Lower leg skin (tissue), 4 donors: ENCODE measurements around the gene ITGA3. TPM values are rescaled to one million over a fixed set of nuclear protein-coding genes. Genes with fewer than 3 reads are reported as not detected.

Experiments used
- DNase-seq, 2 donors: peaks; one replicate each; pipeline ENCODE4 v3.0.0-alpha.2; 2019; ENCODE audit warnings: low spot score in 2 of 2
- H3K4me3 ChIP-seq: fragments of 200-600 bp; sonication (generic); 2 replicates; pipeline ENCODE4 v1.5.1; 2017; ENCODE audit warnings: mild to moderate bottlenecking, low read depth; ENCODE audit not compliant: poor library complexity, severe bottlenecking
- POLR2A ChIP-seq, 2 donors: fragments of 450-650 bp; IDR thresholded peaks; one replicate each; pipeline ENCODE4 v1.6.1; 2016 to 2017; ENCODE audit warnings: antibody characterized with exemption in 2 of 2, mild to moderate bottlenecking in 1 of 2, moderate library complexity in 1 of 2
- WGBS, 2 donors: methylation state at CpG; one replicate each; pipeline ENCODE4 v1.1.5; 2018; 5-methylcytosine and 5-hydroxymethylcytosine counted together
- intact Hi-C: fragments of 100-400 bp; cut with DNase I; formaldehyde crosslinking; loops from one replicate; pipeline ENCODE4 v1.15.0; 2023; ENCODE audit warnings: low total_unique reads
- total RNA-seq, 4 donors: library from RNA; depleted of rRNA; stranded (reverse); fragments of >200 nt; gene quantifications; one replicate each; pipeline ENCODE4 v1.1.0, GENCODE V29; 2016
- TF ChIP-seq, protein P1 (sequence below), 3 donors: fragments of 450-650 bp; IDR thresholded peaks; one replicate each; pipeline ENCODE4 v1.5.1; 2016; ENCODE audit warnings: antibody characterized with exemption in 3 of 3, mild to moderate bottlenecking in 3 of 3, moderate library complexity in 2 of 3

Gene ITGA3
- total RNA-seq, 4 donors from 2014 or later: 99.7 to 148 (median 121) TPM

DNA sequence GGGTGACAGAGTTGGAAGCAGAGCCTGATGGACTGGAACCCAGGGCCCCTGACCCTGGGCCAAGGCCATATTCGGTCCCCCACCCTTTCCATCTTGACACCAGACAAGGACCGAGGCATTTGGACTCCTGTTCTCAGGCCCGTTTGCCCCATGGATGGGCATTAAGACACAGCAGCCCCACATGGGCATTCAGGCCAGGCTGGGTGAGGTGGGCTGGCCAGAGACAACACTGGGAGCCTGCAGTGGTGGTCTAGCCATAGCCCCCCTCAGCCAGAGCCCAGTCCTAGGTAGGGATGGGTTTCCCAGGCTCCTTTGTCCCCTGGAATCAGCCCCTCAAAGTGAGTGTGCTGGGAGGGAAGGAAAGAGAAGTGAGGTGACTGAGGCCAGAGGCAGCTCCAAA, 40.8 kb downstream of the ITGA3 start:
- intact Hi-C loops: no loop called here
- H3K4me3 ChIP-seq: no peak overlapping the region

DNA sequence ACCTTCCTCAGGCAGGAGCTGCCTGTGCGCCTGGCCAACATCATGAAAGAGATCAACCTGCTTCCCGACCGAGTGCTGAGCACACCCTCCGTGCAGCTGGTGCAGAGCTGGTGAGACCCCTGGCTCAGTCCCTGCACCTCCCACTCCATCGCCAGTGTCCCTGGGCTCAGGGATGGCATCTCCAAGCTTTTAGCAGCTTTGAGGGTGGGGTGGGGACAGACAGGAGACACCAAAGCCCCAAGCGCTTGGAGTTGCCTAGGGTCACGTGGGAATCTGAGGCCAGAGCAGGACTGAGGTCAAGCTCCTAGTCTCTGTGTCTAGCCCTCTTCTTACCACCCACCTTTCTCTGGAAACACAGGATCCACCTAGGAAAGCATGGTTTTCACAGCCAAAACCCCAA, 41.5 kb downstream of the ITGA3 start:
- 68 to 79% methylated on average over 7 of the region's 7 CpGs for WGBS, 2 donors
- no peak overlapping the region for H3K4me3 ChIP-seq
- no peak for DNase-seq
- no peak for TF ChIP-seq POLR2A (IDR thresholded peaks at IDR 0.05)
- TF ChIP-seq, protein P1, sequence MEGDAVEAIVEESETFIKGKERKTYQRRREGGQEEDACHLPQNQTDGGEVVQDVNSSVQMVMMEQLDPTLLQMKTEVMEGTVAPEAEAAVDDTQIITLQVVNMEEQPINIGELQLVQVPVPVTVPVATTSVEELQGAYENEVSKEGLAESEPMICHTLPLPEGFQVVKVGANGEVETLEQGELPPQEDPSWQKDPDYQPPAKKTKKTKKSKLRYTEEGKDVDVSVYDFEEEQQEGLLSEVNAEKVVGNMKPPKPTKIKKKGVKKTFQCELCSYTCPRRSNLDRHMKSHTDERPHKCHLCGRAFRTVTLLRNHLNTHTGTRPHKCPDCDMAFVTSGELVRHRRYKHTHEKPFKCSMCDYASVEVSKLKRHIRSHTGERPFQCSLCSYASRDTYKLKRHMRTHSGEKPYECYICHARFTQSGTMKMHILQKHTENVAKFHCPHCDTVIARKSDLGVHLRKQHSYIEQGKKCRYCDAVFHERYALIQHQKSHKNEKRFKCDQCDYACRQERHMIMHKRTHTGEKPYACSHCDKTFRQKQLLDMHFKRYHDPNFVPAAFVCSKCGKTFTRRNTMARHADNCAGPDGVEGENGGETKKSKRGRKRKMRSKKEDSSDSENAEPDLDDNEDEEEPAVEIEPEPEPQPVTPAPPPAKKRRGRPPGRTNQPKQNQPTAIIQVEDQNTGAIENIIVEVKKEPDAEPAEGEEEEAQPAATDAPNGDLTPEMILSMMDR (IDR thresholded peaks at IDR 0.05): no peak
- intact Hi-C loops: no loop called here

More for the DNA sequence above, 40.8 kb downstream of the ITGA3 start:
- no peak for DNase-seq
- 61 to 81% methylated on average over 3 of the region's 3 CpGs for WGBS, 2 donors
- TF ChIP-seq POLR2A (IDR thresholded peaks at IDR 0.05): no peak
- TF ChIP-seq, protein P1 (IDR thresholded peaks at IDR 0.05): no peak

DNA sequence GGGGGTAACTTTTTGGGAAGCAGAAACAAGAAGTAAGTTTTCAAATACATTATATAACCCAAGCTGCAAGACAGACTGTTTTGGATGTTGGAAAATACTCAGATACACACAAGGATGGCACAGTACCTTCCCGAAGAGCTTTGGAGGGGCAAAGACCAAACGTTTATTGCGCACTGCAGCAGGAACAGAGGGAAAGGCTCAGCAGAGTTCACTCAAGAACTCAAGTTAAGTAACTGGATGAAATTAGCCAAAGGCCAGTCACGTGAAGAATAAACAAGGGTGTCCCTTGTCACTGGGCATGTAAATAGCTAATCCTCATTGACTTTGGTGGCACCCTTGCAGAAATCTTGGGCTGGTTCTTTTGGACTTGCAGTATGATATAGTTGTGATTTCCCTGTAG, 42.0 kb downstream of the ITGA3 start:
- TF ChIP-seq, protein P1 (IDR thresholded peaks at IDR 0.05): no peak
- no peak for TF ChIP-seq POLR2A (IDR thresholded peaks at IDR 0.05)
- 72 to 74% methylated on average over 4 of the region's 4 CpGs for WGBS, 2 donors
- intact Hi-C loops: no loop called here
- no peak overlapping the region for H3K4me3 ChIP-seq
- no peak for DNase-seq

DNA sequence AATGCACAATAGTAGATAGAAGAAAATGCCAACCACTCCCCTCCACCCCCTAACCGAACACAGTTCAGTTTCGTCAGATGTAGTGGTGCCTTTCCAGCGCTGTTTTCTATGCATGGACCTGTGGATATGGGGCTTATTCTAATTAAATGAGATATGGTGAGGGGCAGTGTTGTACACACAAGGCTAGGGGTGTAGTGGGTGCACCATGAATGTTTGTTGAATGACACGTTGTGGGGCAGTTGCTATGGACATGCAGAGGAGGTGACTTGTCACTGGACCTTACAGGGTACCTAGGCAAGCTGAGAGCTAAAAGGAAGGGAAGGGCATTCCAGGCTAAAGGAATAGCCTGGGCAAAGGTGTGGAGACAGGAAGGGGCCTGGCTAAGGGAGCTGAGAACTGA, 42.7 kb downstream of the ITGA3 start:
- H3K4me3 ChIP-seq: no peak overlapping the region
- intact Hi-C loops: no loop called here
- WGBS, 2 donors: 82 to 86% methylated on average over 4 of the region's 4 CpGs
- no peak for DNase-seq
- no peak for TF ChIP-seq POLR2A (IDR thresholded peaks at IDR 0.05)
- TF ChIP-seq, protein P1 (IDR thresholded peaks at IDR 0.05): no peak

DNA sequence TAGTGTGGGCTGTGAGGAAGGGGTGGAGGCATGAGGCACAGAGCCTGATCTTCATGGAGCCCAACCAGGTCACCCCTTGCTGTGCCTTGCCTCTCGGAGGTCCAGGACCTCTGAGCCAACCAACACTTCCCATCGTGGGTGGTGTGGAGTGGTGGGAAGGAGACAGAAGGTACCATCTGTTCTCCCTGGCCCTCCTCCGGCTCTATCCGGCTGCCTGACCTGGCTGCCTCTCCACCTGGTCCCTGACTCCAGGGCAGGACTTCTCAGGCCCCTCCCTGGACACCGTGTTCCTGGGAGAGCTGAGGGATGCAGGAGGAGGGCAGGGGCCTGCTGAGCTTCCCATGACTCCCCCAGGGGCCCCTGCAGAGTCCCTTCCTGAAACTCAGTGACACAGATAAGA, 43.1 kb downstream of the ITGA3 start:
- TF ChIP-seq POLR2A (IDR thresholded peaks at IDR 0.05): no peak
- no peak for DNase-seq
- WGBS, 2 donors: 74 to 79% methylated on average over 5 of the region's 5 CpGs
- intact Hi-C loops: no loop called here
- H3K4me3 ChIP-seq: no peak overlapping the region

DNA sequence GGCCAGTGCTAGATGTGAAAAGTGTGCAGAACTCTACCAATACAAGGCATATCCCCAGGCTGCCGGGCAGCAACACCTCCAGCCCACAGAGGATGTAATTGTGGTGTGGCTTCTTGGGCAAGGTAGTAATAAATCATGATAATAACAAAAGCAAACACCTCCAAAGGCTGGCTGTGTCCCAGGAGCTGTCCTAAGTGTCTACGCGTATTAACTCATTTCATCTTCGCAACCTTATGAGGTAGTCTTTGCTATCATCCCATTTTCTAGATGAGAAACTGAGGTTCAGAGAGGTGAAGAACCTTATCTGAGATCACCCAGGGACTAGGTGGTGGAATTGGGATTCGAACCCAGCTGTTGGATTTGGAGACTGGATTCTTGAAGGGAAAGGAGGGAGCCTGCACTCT, 44.6 kb downstream of the ITGA3 start:
- TF ChIP-seq, protein P1 (IDR thresholded peaks at IDR 0.05): no peak
- no peak for TF ChIP-seq POLR2A (IDR thresholded peaks at IDR 0.05)
- no peak for DNase-seq
- WGBS, 2 donors: 58 to 71% methylated on average over 5 of the region's 5 CpGs
- intact Hi-C loops: no loop called here
- H3K4me3 ChIP-seq: no peak overlapping the region
